SU-DHL-6 (cell line): Measurements from ENCODE around the gene ATP6V0B.

Source experiments
- H2AFZ ChIP-seq: fragments of 200-600 bp; sonication (generic); 2 replicates; pipeline ENCODE4 v1.6.1; 2014; ENCODE audit warnings: low read depth, mild to moderate bottlenecking, moderate library complexity, mixed read lengths, antibody characterized with exemption, low read length; ENCODE audit not compliant: severe bottlenecking
- H3F3A ChIP-seq: fragments of 200-600 bp; shearing (Covaris generic); 2 replicates; pipeline ENCODE4 v1.6.0; 2016; ENCODE audit warnings: antibody characterized with exemption, mild to moderate bottlenecking; ENCODE audit not compliant: insufficient read depth
- H3K27ac ChIP-seq: fragments of 200-600 bp; sonication (generic); 2 replicates; pipeline ENCODE4 v1.5.1; 2016; ENCODE audit warnings: low read depth, mild to moderate bottlenecking, low read length, moderate library complexity, mixed read lengths
- H3K27me3 ChIP-seq: fragments of 200-600 bp; sonication (generic), shearing (Covaris generic); 2 replicates; pipeline ENCODE4 v1.6.0; 2014; ENCODE audit warnings: mild to moderate bottlenecking, low read length
- H3K36me3 ChIP-seq: fragments of 200-600 bp; sonication (generic); 2 replicates; pipeline ENCODE4 v1.6.1; 2014; ENCODE audit warnings: mild to moderate bottlenecking, low read length, mixed read lengths
- H3K4me2 ChIP-seq: fragments of 300-600, 200-600 bp; shearing (Covaris generic), sonication (generic); 2 replicates; pipeline ENCODE4 v1.6.0; 2014; ENCODE audit warnings: low read length, low read depth, mild to moderate bottlenecking; ENCODE audit not compliant: poor library complexity, severe bottlenecking
- H3K4me3 ChIP-seq: fragments of 200-600 bp; sonication (generic); 2 replicates; pipeline ENCODE4 v1.5.1; 2014; ENCODE audit warnings: antibody characterized with exemption, low read length, mild to moderate bottlenecking, mixed read lengths; ENCODE audit not compliant: insufficient read depth, poor library complexity, severe bottlenecking
- H3K79me2 ChIP-seq: fragments of 200-600 bp; sonication (generic); 2 replicates; pipeline ENCODE4 v1.6.1; 2014; ENCODE audit warnings: mild to moderate bottlenecking, low read length, moderate library complexity; ENCODE audit not compliant: insufficient read depth
- H3K9ac ChIP-seq: fragments of 200-600 bp; sonication (generic); 2 replicates; pipeline ENCODE4 v1.7.0; 2014; ENCODE audit warnings: mild to moderate bottlenecking, low read length
- H3K9me2 ChIP-seq: fragments of 200-600 bp; sonication (generic); replicated peaks from 2 replicates; pipeline ENCODE4 v1.6.1; 2014; ENCODE audit warnings: low read length; ENCODE audit not compliant: insufficient read depth
- H3K9me3 ChIP-seq: fragments of 200-600 bp; sonication (generic); 2 replicates; pipeline ENCODE4 v1.6.1; 2014; ENCODE audit warnings: low read length, mixed read lengths; ENCODE audit not compliant: insufficient read depth
- H4K20me1 ChIP-seq: fragments of 200-600 bp; sonication (generic); 2 replicates; pipeline ENCODE4 v1.6.1; 2014; ENCODE audit warnings: low read depth, mild to moderate bottlenecking, antibody characterized with exemption, low read length, moderate library complexity, mixed read lengths
- CTCF ChIP-seq: fragments of 200-600 bp; sonication (generic); IDR thresholded peaks from one replicate; pipeline ENCODE4 v1.5.1; 2017; ENCODE audit warnings: antibody characterized with exemption, mild to moderate bottlenecking, low read length, moderate library complexity; ENCODE audit not compliant: insufficient read depth, poor library complexity, severe bottlenecking
- EZH2phosphoT487 ChIP-seq: fragments of 200-600 bp; sonication (generic), shearing (Covaris generic); conservative IDR thresholded peaks from 2 replicates; pipeline ENCODE4 v1.6.1; 2018; ENCODE audit warnings: mild to moderate bottlenecking, antibody characterized with exemption, low read length, moderate library complexity, mixed read lengths

Gene ATP6V0B

GRCh38 chr1:43935711-43936427, 38.9 kb upstream of the ATP6V0B start:
- Histone ChIP-seq H3K4me2 (no peak overlapping the region), H4K20me1 (no peaks in the 10 kb centered on the region)

GRCh38 chr1:43936431-43937151, 38.2 kb upstream of the ATP6V0B start:
- TF ChIP-seq EZH2phosphoT487 (no peak), CTCF (no peak)
- H3K4me2 ChIP-seq = no peak overlapping the region
- H3K27ac ChIP-seq = no peak overlapping the region
- H3K27me3 ChIP-seq = no peaks in the 10 kb centered on the region
- H3K79me2 ChIP-seq = no peaks in the 10 kb centered on the region
- no peak overlapping the region for H3K4me3 ChIP-seq
- no peak overlapping the region for H3K9ac ChIP-seq
- H3F3A ChIP-seq = no peaks in the 10 kb centered on the region
- H2AFZ ChIP-seq = no peak overlapping the region
- H3K36me3 ChIP-seq = no peaks in the 10 kb centered on the region
- no peaks in the 10 kb centered on the region for H4K20me1 ChIP-seq
- no peaks in the 10 kb centered on the region for H3K9me3 ChIP-seq
- H3K9me2 ChIP-seq = no peaks in the 10 kb centered on the region

More at GRCh38 chr1:43935711-43936427, 38.9 kb upstream of the ATP6V0B start:
- Histone ChIP-seq H3K79me2 (no peaks in the 10 kb centered on the region), H3K27me3 (no peaks in the 10 kb centered on the region), H3K9me2 (no peaks in the 10 kb centered on the region), H3K4me3 (no peak overlapping the region), H2AFZ (no peak overlapping the region), H3K27ac (no peak overlapping the region), H3F3A (no peaks in the 10 kb centered on the region), H3K9me3 (no peaks in the 10 kb centered on the region), H3K36me3 (no peaks in the 10 kb centered on the region), H3K9ac (no peak overlapping the region)
- no peak for TF ChIP-seq EZH2phosphoT487
- no peak for TF ChIP-seq CTCF

DNA sequence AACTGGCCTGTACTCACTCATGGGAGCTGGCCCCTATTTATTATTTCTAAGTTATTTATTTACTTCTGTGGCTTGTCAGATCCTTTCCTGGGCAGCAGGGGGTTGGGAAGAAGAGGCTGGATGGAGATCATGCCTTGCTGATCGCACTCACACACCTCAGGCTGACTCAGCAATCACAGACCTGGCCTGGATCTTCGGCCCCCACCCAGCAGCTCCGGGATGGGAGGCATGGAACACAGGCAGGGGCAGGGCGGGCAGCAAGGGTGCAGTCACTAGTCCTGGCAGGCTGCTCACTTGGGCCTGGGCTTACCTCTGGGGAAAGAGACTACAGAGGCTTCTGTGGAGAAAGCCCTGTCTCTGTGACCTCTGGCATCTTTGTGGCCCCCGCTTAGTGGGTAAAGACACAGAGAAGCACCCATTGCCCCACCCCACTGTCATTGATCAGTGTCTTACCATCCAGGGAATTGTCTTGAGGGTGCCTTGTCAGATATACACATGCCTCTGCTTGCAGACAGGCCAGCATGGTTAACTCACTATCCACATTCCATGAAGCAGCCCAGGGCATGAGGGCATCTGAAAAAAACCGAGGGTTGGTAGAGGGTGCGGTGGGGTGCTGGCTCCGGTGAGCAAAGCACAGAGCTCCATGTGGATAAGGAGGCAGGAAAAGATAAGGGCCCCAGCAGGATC, 37.4 kb upstream of the ATP6V0B start:
- no peak overlapping the region for H2AFZ ChIP-seq
- TF ChIP-seq CTCF (no peak), EZH2phosphoT487 (no peak)
- H3K79me2 ChIP-seq = no peaks in the 10 kb centered on the region
- no peaks in the 10 kb centered on the region for H3F3A ChIP-seq
- no peaks in the 10 kb centered on the region for H3K9me2 ChIP-seq
- H4K20me1 ChIP-seq = no peaks in the 10 kb centered on the region
- H3K27me3 ChIP-seq = no peaks in the 10 kb centered on the region
- H3K27ac ChIP-seq = no peak overlapping the region
- H3K36me3 ChIP-seq = no peaks in the 10 kb centered on the region
- no peak overlapping the region for H3K4me3 ChIP-seq
- no peak overlapping the region for H3K9ac ChIP-seq
- no peak overlapping the region for H3K4me2 ChIP-seq
- H3K9me3 ChIP-seq = no peaks in the 10 kb centered on the region
